Stimulated activated CD4-positive, alpha-beta T cell treated with anti-CD3 and anti-CD28 coated beads, Interleukin-15, amount 100 ng/mL, for 1 hour (primary cell): ENCODE measurements around the gene FRRS1.

ENCODE experiments used
- DNase-seq, 2 donors: peaks; one replicate each; pipeline ENCODE4 v3.0.0-alpha.2; 2020; ENCODE audit warnings: low read depth in 1 of 2, low spot score in 1 of 2

The FRRS1 gene

GRCh38 chr1:99728494-99729235, 37.8 kb downstream of the FRRS1 start:
- no peak for DNase-seq

GRCh38 chr1:99727575-99728185, 38.8 kb downstream of the FRRS1 start:
- DNase-seq: no peak

DNA sequence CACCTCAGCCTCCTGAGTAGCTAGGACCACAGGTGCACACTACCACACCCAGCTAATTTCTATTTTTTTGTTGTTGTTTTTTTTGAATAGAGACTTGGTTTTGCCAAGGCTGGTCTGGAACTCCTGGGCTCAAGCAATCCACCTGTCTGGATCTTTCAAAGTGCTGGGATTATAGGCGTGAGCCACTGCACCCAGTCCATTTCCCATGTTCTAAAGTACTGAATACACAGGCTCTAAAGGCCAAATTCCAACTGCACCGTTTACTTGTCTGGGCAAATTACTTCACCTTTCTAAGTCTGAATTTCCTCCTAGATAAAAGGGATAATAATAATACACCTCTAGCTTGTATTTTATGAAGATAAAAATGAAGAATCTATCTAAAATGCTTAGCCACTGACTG, 39.6 kb downstream of the FRRS1 start:
- DNase-seq: no peak

- no peak for DNase-seq
These were observed 40.0 kb downstream of the FRRS1 start for GRCh38 chr1:99726407-99726806.

DNA sequence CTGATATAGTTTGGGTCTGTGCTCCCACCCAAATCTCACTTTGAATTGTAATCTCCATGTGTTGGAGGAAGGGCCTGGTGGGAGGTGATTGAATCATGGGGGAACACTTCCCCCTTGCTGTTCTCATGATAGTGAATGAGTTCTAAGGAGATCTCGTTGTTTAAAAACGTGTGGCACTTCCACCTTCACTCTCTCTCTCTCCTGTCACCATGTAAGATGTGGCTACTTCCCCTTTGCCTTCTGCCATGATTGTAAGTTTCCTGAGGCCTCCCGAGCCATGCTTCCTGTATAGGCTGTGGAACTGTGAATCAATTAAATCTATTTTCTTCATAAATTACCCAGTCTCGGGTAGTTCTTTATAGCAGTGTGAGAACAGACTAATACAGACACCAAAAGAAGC, 40.4 kb downstream of the FRRS1 start:
- DNase-seq: no peak

GRCh38 chr1:99723251-99723650, 43.2 kb downstream of the FRRS1 start:
- no peak for DNase-seq

DNA sequence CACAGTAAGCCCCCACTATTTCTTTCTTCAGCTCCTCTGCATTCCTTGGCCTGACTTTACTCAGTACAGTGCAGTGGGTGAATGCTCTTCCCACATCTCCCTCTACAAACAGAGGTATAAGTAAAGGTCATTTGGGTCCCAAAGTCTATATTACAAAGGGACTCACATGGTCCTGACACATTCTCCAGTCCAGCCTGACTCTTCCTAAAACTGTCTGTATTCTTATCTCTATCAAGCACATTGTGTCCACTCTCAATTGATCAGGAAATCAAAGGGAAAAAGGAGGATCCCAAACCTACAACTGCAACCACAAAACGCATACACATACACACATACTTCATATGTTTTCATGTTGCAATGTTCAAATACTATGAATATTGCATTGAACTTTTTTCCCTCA, 49.4 kb downstream of the FRRS1 start:
- no peak for DNase-seq

GRCh38 chr1:99713006-99713405, 53.4 kb downstream of the FRRS1 start:
- no peak for DNase-seq

- DNase-seq: no peak
These were observed 55.4 kb downstream of the FRRS1 start for GRCh38 chr1:99710994-99711393.

DNA sequence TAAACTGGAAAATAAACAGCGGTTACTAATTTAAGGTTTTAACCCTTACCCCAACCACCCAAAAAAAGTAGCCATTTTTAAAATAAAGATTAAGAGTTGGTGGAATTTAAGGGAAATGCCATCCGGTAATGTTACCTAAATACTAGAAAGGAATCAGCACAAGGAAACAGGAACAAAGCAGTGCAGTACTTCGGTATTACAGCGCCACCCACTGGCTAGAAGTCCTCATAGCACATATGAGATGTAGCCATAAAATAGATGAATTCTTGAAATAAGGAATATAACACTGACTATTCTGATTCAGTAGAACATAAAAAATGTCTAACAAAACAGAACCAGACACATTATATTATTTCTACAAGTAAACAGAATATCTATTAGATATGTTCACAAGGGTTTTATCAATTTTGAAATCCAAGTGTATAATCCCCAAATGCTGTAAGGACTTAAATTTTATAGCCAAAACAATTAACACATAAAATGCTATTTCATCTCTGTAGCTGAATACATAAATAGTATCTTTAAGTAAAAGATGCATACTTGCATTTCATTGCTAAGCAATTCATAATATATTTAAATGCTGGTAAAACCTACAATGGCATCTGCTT, 58.8 kb downstream of the FRRS1 start:
- DNase-seq: peak in 1 of 2 donors; percentile 5

GRCh38 chr1:99705385-99705784, 61.0 kb downstream of the FRRS1 start:
- no peak for DNase-seq

DNA sequence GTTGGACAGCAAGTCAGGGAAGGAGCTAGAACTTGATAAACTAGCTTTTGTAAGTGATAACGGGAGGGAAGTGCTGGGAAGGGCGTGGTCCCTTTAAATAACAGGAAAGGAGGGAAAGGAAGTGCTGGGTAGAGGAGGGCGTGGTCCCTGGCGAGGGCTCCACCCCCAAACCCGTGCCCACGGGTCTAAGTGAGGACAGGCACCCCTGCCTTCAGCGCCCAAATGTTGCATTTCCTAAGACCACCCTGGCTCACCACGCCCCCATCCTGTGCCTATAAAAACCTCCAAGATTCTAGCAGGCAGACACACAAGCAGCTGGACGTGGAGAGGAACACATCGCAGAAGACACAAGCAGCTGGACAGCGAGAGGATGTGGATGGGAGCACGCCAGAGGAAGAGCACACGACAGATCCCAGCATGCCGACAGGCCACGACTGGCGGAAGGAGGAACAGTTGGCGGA, 62.0 kb downstream of the FRRS1 start:
- no peak for DNase-seq

- DNase-seq: no peak
These were observed 64.2 kb downstream of the FRRS1 start for GRCh38 chr1:99702221-99702620.

DNA sequence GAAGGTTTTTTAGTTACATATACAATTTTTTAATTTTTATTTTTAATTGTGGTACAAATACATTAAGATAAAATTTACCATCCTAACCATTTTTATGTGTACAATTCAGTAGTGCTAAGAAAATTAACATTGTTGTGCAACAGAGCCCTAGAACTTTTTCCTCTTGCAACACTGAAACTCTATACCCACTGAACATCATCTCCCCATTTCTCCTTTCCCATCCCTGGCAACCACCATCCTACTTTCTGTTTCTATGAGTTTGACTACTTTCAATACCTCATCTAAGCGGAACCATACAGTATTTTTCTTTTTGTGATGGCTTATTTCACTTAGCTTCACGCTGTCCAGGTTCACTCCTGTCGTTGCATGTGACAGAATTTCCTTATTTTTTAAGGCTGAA, 66.4 kb downstream of the FRRS1 start:
- no peak for DNase-seq

DNA sequence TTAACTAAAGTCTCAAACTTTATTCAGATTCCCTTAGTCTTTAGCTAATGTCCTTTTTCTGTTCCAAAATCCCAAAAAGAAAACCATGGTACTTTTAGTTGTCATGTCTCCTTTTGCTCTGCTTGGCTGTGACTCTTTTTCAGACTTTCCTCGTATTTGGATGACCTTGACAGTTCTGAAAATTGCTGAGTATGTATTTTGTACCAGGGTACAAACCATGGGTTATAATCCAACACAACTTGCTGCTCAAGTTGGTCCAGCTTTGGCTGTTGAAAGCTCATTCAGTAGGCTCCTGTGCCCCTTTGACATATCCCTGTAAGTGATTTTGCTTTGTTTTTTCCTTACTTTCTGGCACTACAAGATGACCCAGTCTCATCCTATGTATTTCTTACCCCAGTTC, 68.9 kb downstream of the FRRS1 start:
- no peak for DNase-seq

DNA sequence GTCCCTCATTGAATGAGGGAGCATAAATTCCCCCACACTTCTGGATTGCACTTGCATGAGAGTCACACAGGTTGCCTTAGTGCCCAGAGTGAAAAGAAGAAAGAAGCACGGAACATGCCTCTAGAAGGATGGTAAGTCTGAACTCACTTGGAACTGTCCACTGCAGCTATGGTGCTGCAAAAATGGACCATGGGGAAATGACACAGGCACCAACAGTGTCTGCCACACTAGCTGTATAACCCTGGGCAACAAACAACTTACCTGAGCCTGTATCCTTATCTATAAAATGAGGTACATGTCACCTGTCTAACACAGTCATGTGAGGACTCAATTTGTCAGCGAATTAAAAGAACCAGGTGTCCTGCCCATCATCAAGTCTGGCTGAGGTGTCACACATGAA, 69.8 kb downstream of the FRRS1 start:
- no peak for DNase-seq

DNA sequence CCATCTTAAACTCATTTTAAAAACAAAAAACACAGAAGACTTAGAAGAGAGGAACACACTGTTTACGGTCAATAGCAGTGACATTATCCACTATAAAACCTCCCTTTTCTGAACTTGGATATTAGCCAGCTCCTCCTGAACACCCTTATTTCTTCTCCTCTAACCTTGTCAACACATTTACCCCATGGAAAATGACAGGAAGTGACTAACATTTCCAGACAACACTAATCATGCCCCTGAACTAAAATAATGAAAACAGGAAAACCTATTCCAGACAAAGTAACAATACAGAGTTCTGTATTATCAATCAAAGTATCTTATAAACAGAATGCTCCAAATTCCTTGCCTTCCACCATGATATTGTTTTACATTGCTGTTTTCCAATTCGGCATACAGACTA, 75.3 kb downstream of the FRRS1 start:
- DNase-seq: no peak

DNA sequence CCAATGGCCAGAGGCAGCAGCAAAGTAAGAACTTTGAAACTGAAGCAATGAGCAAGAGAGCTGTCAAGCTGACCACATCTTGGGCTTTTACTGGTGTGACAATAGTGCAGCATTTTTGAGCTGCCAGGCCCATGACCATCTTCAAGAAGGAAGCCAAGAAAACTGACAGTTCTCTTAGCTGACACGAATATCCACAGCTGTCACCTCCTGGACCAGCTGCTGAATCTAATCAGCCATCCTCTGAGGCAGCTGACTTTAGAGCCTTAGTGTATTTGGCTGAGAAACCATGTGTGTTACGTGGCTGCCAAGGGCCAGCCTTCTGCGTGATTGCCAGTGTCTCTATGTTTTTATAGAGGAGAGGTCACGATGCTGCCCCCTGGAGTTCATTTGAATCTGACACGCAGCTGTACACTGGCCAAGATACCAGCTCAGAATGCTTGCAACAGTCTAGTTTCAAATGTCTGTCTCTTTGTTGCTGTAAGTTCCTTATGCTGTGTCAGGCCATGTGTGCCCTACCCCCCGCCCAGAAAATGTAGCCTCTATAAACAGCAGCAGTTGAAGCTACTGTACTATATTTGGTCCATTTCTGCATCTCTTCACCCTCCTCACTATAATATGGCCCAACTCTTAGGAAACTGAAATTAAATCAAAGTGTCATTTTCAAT, 80.8 kb downstream of the FRRS1 start:
- DNase-seq: peak in 1 of 2 donors; percentile 9

DNA sequence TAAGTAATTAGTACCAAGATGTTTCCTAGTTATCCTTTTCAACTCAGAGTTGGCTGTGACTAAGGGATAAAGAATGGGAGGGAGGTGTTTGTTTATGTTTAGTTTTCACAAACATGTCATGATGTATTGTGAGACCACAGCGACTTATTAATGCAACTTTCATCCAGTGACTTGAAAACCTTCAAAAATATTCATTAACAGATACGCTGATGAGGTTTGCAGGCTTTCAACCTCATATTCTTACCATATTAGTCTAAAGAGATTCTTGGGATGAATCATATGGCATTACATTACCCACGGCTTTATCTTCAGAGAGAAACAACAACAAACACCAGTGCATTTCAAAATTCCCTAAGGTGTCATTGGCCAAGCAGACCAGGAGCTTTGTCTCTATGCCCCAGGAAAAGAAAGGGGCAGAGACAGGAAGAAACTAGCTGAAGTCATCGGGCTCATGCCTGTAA, 84.1 kb downstream of the FRRS1 start:
- DNase-seq: no peak

- DNase-seq: no peak
These were observed 84.9 kb downstream of the FRRS1 start for GRCh38 chr1:99681583-99681982.

GRCh38 chr1:99680270-99680669, 86.2 kb downstream of the FRRS1 start:
- DNase-seq: no peak

- no peak for DNase-seq
These were observed 89.0 kb downstream of the FRRS1 start for GRCh38 chr1:99677416-99677815.
